ENCODE data around the gene IRF3. TPM values are rescaled to one million over a fixed set of nuclear protein-coding genes. Genes with fewer than 3 reads are reported as not detected.

IRF3 gene
- total RNA-seq, 1 experiment from 2014 or later = 205 TPM

DNA sequence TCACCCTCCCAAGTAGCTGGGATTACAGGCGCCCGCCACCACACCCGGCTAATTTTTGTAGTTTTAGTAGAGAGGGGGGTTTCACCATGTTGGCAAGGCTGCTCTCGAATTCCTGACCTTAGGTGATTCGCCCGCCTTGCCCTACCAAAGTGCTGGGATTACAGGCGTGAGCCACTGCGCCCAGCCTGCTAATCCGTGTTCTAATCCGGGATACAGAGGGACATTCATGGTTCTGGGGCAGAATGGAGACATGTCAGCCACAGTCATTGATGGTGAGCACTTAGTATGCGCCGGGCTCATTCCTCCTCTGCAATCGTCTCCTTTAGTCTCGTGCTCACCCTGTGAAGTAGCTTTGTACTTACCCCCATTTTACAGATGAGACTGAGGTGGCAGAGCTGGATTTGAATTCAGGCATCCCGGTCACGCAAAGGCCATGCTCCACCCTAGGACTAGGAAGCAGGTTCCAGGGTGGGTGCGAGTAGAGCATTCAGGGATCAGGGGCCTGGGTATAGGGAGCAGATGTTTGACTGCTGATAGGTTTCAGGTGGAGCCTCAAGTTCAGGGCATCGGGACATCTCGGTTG lies 34.0 kb downstream of the IRF3 start:
- Histone ChIP-seq H4K5ac (ENCODE audit: insufficient read length, low read depth, low read length) (no peak overlapping the region), H3K14ac (ENCODE audit: insufficient read depth, low read length) (no peak overlapping the region), H2BK12ac (ENCODE audit: insufficient read length, low read depth, low read length) (no peak overlapping the region), H2BK120ac (ENCODE audit: low read depth, low read length, poor library complexity, severe bottlenecking) (no peak overlapping the region), H3K23ac (ENCODE audit: insufficient read length, low read depth, low read length) (no peak overlapping the region), H3K9ac (ENCODE audit: extremely low read depth, insufficient read length, low read length) (no peak overlapping the region), H3K27me3 (ENCODE audit: insufficient read depth, low read length) (no peaks in the 10 kb centered on the region), H2AK5ac (ENCODE audit: insufficient read length, low read length) (no peak overlapping the region), H3K56ac (ENCODE audit: insufficient read length, low read depth, low read length) (no peak overlapping the region), H4K8ac (replicated peaks; ENCODE audit: insufficient read length, low read depth, low read length) (no peak overlapping the region), H2BK20ac (ENCODE audit: low read depth, low read length, poor library complexity, severe bottlenecking) (no peak overlapping the region), H3T11ph (ENCODE audit: low read length) (no peak overlapping the region), H4K91ac (ENCODE audit: insufficient read length, low read depth, low read length) (no peak overlapping the region), H2BK15ac (ENCODE audit: low read depth, low read length) (no peak overlapping the region), H4K20me1 (ENCODE audit: control insufficient read depth, insufficient read depth, insufficient read length) (peaks cover 2% of the 10 kb centered on the region), H3K4me2 (ENCODE audit: insufficient read depth, insufficient read length, low read length) (no peak overlapping the region), H3K23me2 (ENCODE audit: insufficient read length, low read depth, low read length, poor library complexity, severe bottlenecking) (no peaks in the 10 kb centered on the region), H3K9me3 (ENCODE audit: control insufficient read depth, low read depth, low read length) (no peaks in the 10 kb centered on the region), H3K27ac (ENCODE audit: insufficient read length, low read depth, low read length) (no peak overlapping the region), H3K18ac (ENCODE audit: insufficient read length, low read depth, low read length) (no peak overlapping the region), H2AFZ (ENCODE audit: low read length) (no peak overlapping the region), H3K4ac (ENCODE audit: low read depth, low read length) (no peak overlapping the region), H3K79me2 (ENCODE audit: insufficient read depth, low read length) (no peaks in the 10 kb centered on the region), H3K79me1 (ENCODE audit: insufficient read depth, low read depth, low read length, poor library complexity, severe bottlenecking) (no peaks in the 10 kb centered on the region), H3K4me1 (ENCODE audit: insufficient read depth, low read length) (no peaks in the 10 kb centered on the region), H2BK5ac (ENCODE audit: insufficient read length, low read length) (no peak overlapping the region)
- TF ChIP-seq, protein P1, sequence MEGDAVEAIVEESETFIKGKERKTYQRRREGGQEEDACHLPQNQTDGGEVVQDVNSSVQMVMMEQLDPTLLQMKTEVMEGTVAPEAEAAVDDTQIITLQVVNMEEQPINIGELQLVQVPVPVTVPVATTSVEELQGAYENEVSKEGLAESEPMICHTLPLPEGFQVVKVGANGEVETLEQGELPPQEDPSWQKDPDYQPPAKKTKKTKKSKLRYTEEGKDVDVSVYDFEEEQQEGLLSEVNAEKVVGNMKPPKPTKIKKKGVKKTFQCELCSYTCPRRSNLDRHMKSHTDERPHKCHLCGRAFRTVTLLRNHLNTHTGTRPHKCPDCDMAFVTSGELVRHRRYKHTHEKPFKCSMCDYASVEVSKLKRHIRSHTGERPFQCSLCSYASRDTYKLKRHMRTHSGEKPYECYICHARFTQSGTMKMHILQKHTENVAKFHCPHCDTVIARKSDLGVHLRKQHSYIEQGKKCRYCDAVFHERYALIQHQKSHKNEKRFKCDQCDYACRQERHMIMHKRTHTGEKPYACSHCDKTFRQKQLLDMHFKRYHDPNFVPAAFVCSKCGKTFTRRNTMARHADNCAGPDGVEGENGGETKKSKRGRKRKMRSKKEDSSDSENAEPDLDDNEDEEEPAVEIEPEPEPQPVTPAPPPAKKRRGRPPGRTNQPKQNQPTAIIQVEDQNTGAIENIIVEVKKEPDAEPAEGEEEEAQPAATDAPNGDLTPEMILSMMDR (conservative IDR thresholded peaks at IDR 0.05) = no peak
- Mint-ChIP-seq H3K36me3 (ENCODE audit: insufficient read depth in 1 of 3, low read depth in 3 of 3) (peaks cover 9 to 25% (median 18%) of the 10 kb centered on the region in 3 experiments), H3K4me1 (peaks cover 21 to 24% of the 10 kb centered on the region in 2 experiments), H3K27me3 (ENCODE audit: low read depth) (peaks cover 12% of the 10 kb centered on the region), H3K27ac (peak overlapping the region in 1 of 3 experiments; percentile 55; a peak in 1 of 7 replicates), H3K9me3 (no peaks in the 10 kb centered on the region), H3K4me3 (no peak overlapping the region)
- WGBS (ENCODE audit: extremely low coverage, insufficient read length, low lambda C conversion rate) = no CpG with 5 or more reads among the region's 19 CpGs
- DNase-seq = no peak
